GM23338 (cell line): ENCODE data around the gene GPRIN1. TPM values are rescaled to one million over a fixed set of nuclear protein-coding genes. Genes with fewer than 3 reads are reported as not detected.

ENCODE experiments used
- ATAC-seq: fragments of 200-7000 bp; cut with Tn5 transposase; 3 replicates; pipeline ENCODE4 v1.9.1; 2020
- DNase-seq: peaks from one replicate; pipeline ENCODE4 v3.0.0-alpha.2; 2015; ENCODE audit warnings: low spot score
- H2AFZ ChIP-seq: fragments of 200-600 bp; sonication (generic); 2 replicates; pipeline ENCODE4 v1.8.0; 2016; ENCODE audit warnings: antibody characterized with exemption, mild to moderate bottlenecking, moderate library complexity
- H3F3A ChIP-seq: fragments of 200-600 bp; sonication (generic); replicated peaks from 2 replicates; pipeline ENCODE4 v1.8.0; 2017; ENCODE audit warnings: antibody characterized with exemption, mixed run types, low read depth
- H3K27ac ChIP-seq: fragments of 200-600 bp; sonication (generic); 2 replicates; pipeline ENCODE4 v1.6.1; 2016; ENCODE audit warnings: low read depth
- H3K27me3 ChIP-seq: fragments of 200-600 bp; sonication (generic); 2 replicates; pipeline ENCODE4 v1.8.0; 2016; ENCODE audit warnings: mild to moderate bottlenecking, mixed run types, moderate library complexity; ENCODE audit not compliant: insufficient read depth
- H3K36me3 ChIP-seq: fragments of 200-600 bp; sonication (generic); 2 replicates; pipeline ENCODE4 v1.8.0; 2016; ENCODE audit warnings: mild to moderate bottlenecking; ENCODE audit not compliant: insufficient read depth
- H3K4me1 ChIP-seq: fragments of 200-600 bp; sonication (generic); 2 replicates; pipeline ENCODE4 v1.8.0; 2016; ENCODE audit warnings: mild to moderate bottlenecking, moderate library complexity; ENCODE audit not compliant: insufficient read depth
- H3K4me2 ChIP-seq: fragments of 200-600 bp; sonication (generic); 2 replicates; pipeline ENCODE4 v1.7.1; 2017; ENCODE audit warnings: mixed run types
- H3K4me3 ChIP-seq: fragments of 200-600 bp; sonication (generic); 2 replicates; pipeline ENCODE4 v1.6.1; 2016; ENCODE audit warnings: mixed run types
- H3K79me2 ChIP-seq: fragments of 200-600 bp; sonication (generic); replicated peaks from 2 replicates; pipeline ENCODE4 v1.8.0; 2017; ENCODE audit warnings: mild to moderate bottlenecking; ENCODE audit not compliant: insufficient read depth
- H3K9me2 ChIP-seq: fragments of 200-600 bp; sonication (generic); 2 replicates; pipeline ENCODE4 v1.8.0; 2017; ENCODE audit not compliant: insufficient read depth
- H4K20me1 ChIP-seq: fragments of 200-600 bp; sonication (generic); replicated peaks from 2 replicates; pipeline ENCODE4 v1.8.0; 2017; ENCODE audit warnings: mild to moderate bottlenecking; ENCODE audit not compliant: insufficient read depth
- H3K27ac Mint-ChIP-seq: 2 replicates; pipeline ENCODE4 v1.8.0; 2020; ENCODE audit warnings: inconsistent platforms, mild to moderate bottlenecking, moderate library complexity, mixed read lengths
- H3K27me3 Mint-ChIP-seq: 3 replicates; pipeline ENCODE4 v1.8.0; 2022; ENCODE audit warnings: low read depth, mild to moderate bottlenecking, moderate library complexity, mixed read lengths, inconsistent platforms; ENCODE audit not compliant: insufficient read depth, poor library complexity
- H3K36me3 Mint-ChIP-seq: 3 replicates; pipeline ENCODE4 v1.8.0; 2021; ENCODE audit warnings: low read depth, mild to moderate bottlenecking, inconsistent platforms, moderate library complexity, mixed read lengths
- H3K4me1 Mint-ChIP-seq: 3 replicates; pipeline ENCODE4 v1.8.0; 2020; ENCODE audit warnings: mild to moderate bottlenecking, inconsistent platforms, mixed read lengths
- H3K4me3 Mint-ChIP-seq: 3 replicates; pipeline ENCODE4 v1.8.0; 2021; ENCODE audit warnings: moderate library complexity, mild to moderate bottlenecking, inconsistent platforms, mixed read lengths
- H3K9me3 Mint-ChIP-seq: 3 replicates; pipeline ENCODE4 v1.8.0; 2020; ENCODE audit warnings: moderate library complexity, mild to moderate bottlenecking, inconsistent platforms, mixed read lengths
- CTCF ChIP-seq, 2 experiments: fragments of 200-600 bp in 1 of 2; sonication (generic) in 1 of 2; conservative IDR thresholded peaks; 2 replicates each; pipeline versions ENCODE4 v1.5.1 to v1.6.1; 2016 to 2017; ENCODE audit warnings: antibody characterized with exemption in 2 of 2, low read depth in 2 of 2, mild to moderate bottlenecking in 2 of 2, moderate library complexity in 1 of 2
- ETS1 ChIP-seq: IDR thresholded peaks from 2 replicates; pipeline ENCODE4 v1.6.1; 2016; ENCODE audit warnings: antibody characterized with exemption
- EZH2phosphoT487 ChIP-seq: fragments of 200-600 bp; sonication (generic); IDR thresholded peaks from one replicate; pipeline ENCODE4 v1.8.1; 2018; ENCODE audit warnings: antibody characterized with exemption; ENCODE audit not compliant: unreplicated experiment
- JUNB ChIP-seq: IDR thresholded peaks from one replicate; pipeline ENCODE4 v1.6.1; 2016; ENCODE audit warnings: antibody characterized with exemption; ENCODE audit not compliant: unreplicated experiment
- polyA plus RNA-seq: library from polyadenylated mRNA; unstranded; fragments of >200 nt; fragmentation: Nextera tagmentation; extraction: Ambion mirVana; gene quantifications from 2 replicates; pipeline ENCODE4 v1.2.1, GENCODE V29; 2016
- total RNA-seq: library from RNA; depleted of rRNA; stranded (reverse); fragments of >200 nt; shearing (Covaris generic); gene quantifications from 2 replicates; pipeline ENCODE4 v1.2.3, GENCODE V29; 2014

Gene GPRIN1
- total and polyA plus RNA-seq, 2 experiments from 2014 or later = 3.8 to 14.6 TPM

GRCh38 chr5:176575066-176575465, 34.9 kb downstream of the GPRIN1 start (continued):
- no peak for TF ChIP-seq ETS1

GRCh38 chr5:176574297-176574591, 35.7 kb downstream of the GPRIN1 start:
- Histone ChIP-seq H3K4me1 (no peaks in the 10 kb centered on the region), H3K4me2 (no peak overlapping the region), H3F3A (no peaks in the 10 kb centered on the region), H4K20me1 (no peaks in the 10 kb centered on the region), H3K4me3 (no peak overlapping the region), H3K27me3 (no peaks in the 10 kb centered on the region), H3K36me3 (no peaks in the 10 kb centered on the region), H3K79me2 (no peaks in the 10 kb centered on the region), H3K27ac (no peak overlapping the region), H2AFZ (peak overlapping the region; percentile 99; the same call in 1 of the 2 replicates), H3K9me2 (no peaks in the 10 kb centered on the region)
- ATAC-seq = no peak
- Mint-ChIP-seq H3K4me1 (peaks cover 9% of the 10 kb centered on the region; the same call in 2 of the 3 replicates), H3K27me3 (peaks cover 9% of the 10 kb centered on the region), H3K36me3 (no peaks in the 10 kb centered on the region), H3K27ac (no peak overlapping the region), H3K4me3 (no peak overlapping the region), H3K9me3 (no peaks in the 10 kb centered on the region; the same call in 1 of the 3 replicates)
- DNase-seq = no peak
- TF ChIP-seq EZH2phosphoT487 (no peak), CTCF (conservative IDR thresholded peaks at IDR 0.05; ENCODE audit: low read depth in 2 of 2) (peak in 1 of 2 experiments; percentile 18; a peak in 1 of 4 replicates)

GRCh38 chr5:176573564-176574296, 36.2 kb downstream of the GPRIN1 start:
- no peaks in the 10 kb centered on the region for H3K36me3 ChIP-seq
- peaks cover 9% of the 10 kb centered on the region; the same call in 2 of the 3 replicates for H3K4me1 Mint-ChIP-seq
- no peak overlapping the region for H3K4me3 ChIP-seq
- H3F3A ChIP-seq = no peaks in the 10 kb centered on the region
- no peaks in the 10 kb centered on the region for H4K20me1 ChIP-seq
- H3K4me3 Mint-ChIP-seq = no peak overlapping the region
- H3K4me1 ChIP-seq = no peaks in the 10 kb centered on the region
- TF ChIP-seq JUNB (no peak), CTCF (conservative IDR thresholded peaks at IDR 0.05; ENCODE audit: low read depth in 2 of 2) (peak; percentile 76 to 95)
- DNase-seq (peak; percentile 84), ATAC-seq (peak; percentile 88)
- no peaks in the 10 kb centered on the region for H3K27me3 ChIP-seq
- H3K9me3 Mint-ChIP-seq = no peaks in the 10 kb centered on the region; the same call in 1 of the 3 replicates
- no peak overlapping the region for H3K4me2 ChIP-seq
- H3K27ac Mint-ChIP-seq = no peak overlapping the region
- H2AFZ ChIP-seq = peak overlapping the region; percentile 99
- no peaks in the 10 kb centered on the region for H3K36me3 Mint-ChIP-seq
- no peaks in the 10 kb centered on the region for H3K79me2 ChIP-seq
- H3K27ac ChIP-seq = no peak overlapping the region
- H3K27me3 Mint-ChIP-seq = peaks cover 9% of the 10 kb centered on the region
- H3K9me2 ChIP-seq = no peaks in the 10 kb centered on the region
